ENCODE data around the gene BCAS4.

- TF ChIP-seq POLR2A (IDR thresholded peaks at IDR 0.05) (no peak), CTCF (IDR thresholded peaks at IDR 0.05) (no peak)
Observed at GRCh38 chr20:50774515-50774914, 20.3 kb upstream of the BCAS4 start.

All from esophagus squamous epithelium (tissue), 4 donors.